ENCODE data around the gene TMEM41A. TPM values are rescaled to one million over a fixed set of nuclear protein-coding genes. Genes with fewer than 3 reads are reported as not detected.

The TMEM41A gene
- total and polyA plus RNA-seq, 7 donors, result 3.0 to 10.4 (median 9.1) TPM

- TF ChIP-seq, protein P1, sequence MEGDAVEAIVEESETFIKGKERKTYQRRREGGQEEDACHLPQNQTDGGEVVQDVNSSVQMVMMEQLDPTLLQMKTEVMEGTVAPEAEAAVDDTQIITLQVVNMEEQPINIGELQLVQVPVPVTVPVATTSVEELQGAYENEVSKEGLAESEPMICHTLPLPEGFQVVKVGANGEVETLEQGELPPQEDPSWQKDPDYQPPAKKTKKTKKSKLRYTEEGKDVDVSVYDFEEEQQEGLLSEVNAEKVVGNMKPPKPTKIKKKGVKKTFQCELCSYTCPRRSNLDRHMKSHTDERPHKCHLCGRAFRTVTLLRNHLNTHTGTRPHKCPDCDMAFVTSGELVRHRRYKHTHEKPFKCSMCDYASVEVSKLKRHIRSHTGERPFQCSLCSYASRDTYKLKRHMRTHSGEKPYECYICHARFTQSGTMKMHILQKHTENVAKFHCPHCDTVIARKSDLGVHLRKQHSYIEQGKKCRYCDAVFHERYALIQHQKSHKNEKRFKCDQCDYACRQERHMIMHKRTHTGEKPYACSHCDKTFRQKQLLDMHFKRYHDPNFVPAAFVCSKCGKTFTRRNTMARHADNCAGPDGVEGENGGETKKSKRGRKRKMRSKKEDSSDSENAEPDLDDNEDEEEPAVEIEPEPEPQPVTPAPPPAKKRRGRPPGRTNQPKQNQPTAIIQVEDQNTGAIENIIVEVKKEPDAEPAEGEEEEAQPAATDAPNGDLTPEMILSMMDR (IDR thresholded peaks at IDR 0.05), result no peak
- no peak for TF ChIP-seq POLR2AphosphoS5 (IDR thresholded peaks at IDR 0.05)
- TF ChIP-seq EP300 (IDR thresholded peaks at IDR 0.05), result no peak
- TF ChIP-seq POLR2A (IDR thresholded peaks at IDR 0.05), result no peak
- Histone ChIP-seq H3K9me3 (no peaks in the 10 kb centered on the region), H3K4me3 (no peak overlapping the region), H3K27ac (no peak overlapping the region), H3K27me3 (no peaks in the 10 kb centered on the region), H3K4me1 (peaks cover 0 to 4% (median 0%) of the 10 kb centered on the region in 4 donors), H3K36me3 (no peaks in the 10 kb centered on the region)
- 94% methylated on average over 4 of the region's 4 CpGs for WGBS, 2 donors
- DNase-seq, result no peak
- intact Hi-C loops (cut with DNase I), result no loop called here
Observed at GRCh38 chr3:185511711-185512110, 12.9 kb upstream of the TMEM41A start.

GRCh38 chr3:185508335-185508991 lies 9.6 kb upstream of the TMEM41A start:
- intact Hi-C loops (cut with DNase I), result no loop called here
- Histone ChIP-seq H3K27me3 (no peaks in the 10 kb centered on the region), H3K4me3 (no peak overlapping the region), H3K27ac (no peak overlapping the region), H3K36me3 (no peaks in the 10 kb centered on the region), H3K4me1 (peaks cover 0 to 4% (median 0%) of the 10 kb centered on the region in 4 donors), H3K9me3 (no peaks in the 10 kb centered on the region)
- TF ChIP-seq POLR2AphosphoS5 (IDR thresholded peaks at IDR 0.05) (no peak), POLR2A (IDR thresholded peaks at IDR 0.05) (no peak), EP300 (IDR thresholded peaks at IDR 0.05) (no peak)
- TF ChIP-seq, protein P1 (IDR thresholded peaks at IDR 0.05), result no peak
- DNase-seq, result no peak
- 88 to 90% methylated on average over 19 of the region's 19 CpGs for WGBS, 2 donors

DNA sequence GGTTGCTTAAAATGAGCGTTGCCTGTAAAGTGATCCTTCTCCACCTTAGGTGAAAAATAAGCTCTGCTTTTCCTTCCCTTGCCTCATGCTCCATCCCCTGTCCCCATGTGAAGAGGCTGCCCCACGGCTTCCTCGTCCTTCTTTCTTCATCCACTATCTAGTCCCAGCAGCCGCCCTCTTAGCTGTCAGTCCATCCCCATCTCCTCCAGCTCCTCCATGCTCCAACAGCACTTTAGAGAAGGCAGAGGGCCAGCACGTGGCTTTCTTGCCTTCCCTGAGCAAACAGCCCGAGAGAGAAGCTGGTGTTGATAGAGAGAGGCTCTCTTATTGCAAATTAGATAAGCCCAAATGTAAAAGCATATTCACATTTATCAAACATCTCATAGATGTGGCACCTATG lies 9.0 kb upstream of the TMEM41A start:
- Histone ChIP-seq H3K27me3 (no peaks in the 10 kb centered on the region), H3K9me3 (no peaks in the 10 kb centered on the region), H3K27ac (no peak overlapping the region), H3K4me1 (peaks cover 0 to 4% (median 0%) of the 10 kb centered on the region in 4 donors), H3K36me3 (no peaks in the 10 kb centered on the region), H3K4me3 (no peak overlapping the region)
- no peak for DNase-seq
- intact Hi-C loops (cut with DNase I), result no loop called here
- WGBS, 2 donors, result 72 to 81% methylated on average over 6 of the region's 6 CpGs
- no peak for TF ChIP-seq EP300 (IDR thresholded peaks at IDR 0.05)
- no peak for TF ChIP-seq POLR2A (IDR thresholded peaks at IDR 0.05)
- no peak for TF ChIP-seq POLR2AphosphoS5 (IDR thresholded peaks at IDR 0.05)
- TF ChIP-seq, protein P1 (IDR thresholded peaks at IDR 0.05), result no peak

DNA sequence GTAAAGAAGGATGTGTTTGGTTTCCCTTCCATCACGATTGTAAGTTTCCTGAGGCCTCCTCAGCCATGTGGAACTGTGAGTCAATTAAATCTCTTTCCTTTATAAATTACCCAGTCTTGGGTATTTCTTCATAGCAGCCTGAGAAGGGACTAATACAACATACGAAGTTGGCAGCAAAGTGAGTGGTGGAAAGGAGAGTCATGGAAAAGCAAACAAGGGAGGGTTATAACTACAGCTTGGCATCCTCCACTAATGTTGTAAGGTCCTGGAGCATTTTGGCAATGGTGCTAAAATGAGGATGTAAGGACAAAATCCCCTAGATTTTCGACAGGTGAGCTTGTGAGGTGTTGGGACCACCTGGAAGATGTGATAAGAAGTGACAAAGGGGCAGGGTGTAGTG lies 5.8 kb upstream of the TMEM41A start:
- DNase-seq, result no peak
- Histone ChIP-seq H3K9me3 (no peaks in the 10 kb centered on the region), H3K4me3 (no peak overlapping the region), H3K27ac (no peak overlapping the region), H3K36me3 (no peaks in the 10 kb centered on the region), H3K4me1 (no peaks in the 10 kb centered on the region), H3K27me3 (no peaks in the 10 kb centered on the region)
- WGBS, 2 donors, result 20 to 58% methylated on average over 3 of the region's 3 CpGs
- intact Hi-C loops (cut with DNase I), result no loop called here
- no peak for TF ChIP-seq EP300 (IDR thresholded peaks at IDR 0.05)
- TF ChIP-seq, protein P1 (IDR thresholded peaks at IDR 0.05), result no peak
- TF ChIP-seq POLR2AphosphoS5 (IDR thresholded peaks at IDR 0.05), result no peak
- no peak for TF ChIP-seq POLR2A (IDR thresholded peaks at IDR 0.05)

GRCh38 chr3:185503521-185503920 lies 4.7 kb upstream of the TMEM41A start:
- no peak overlapping the region for H3K27ac ChIP-seq
- intact Hi-C loops (cut with DNase I), result no loop called here
- WGBS, 2 donors, result 47 to 77% methylated on average over 1 of the region's 1 CpG

More at GRCh38 chr3:185503521-185503920, 4.7 kb upstream of the TMEM41A start:
- TF ChIP-seq EP300 (IDR thresholded peaks at IDR 0.05) (no peak), POLR2AphosphoS5 (IDR thresholded peaks at IDR 0.05) (no peak)
- no peaks in the 10 kb centered on the region for H3K27me3 ChIP-seq
- no peak for DNase-seq
- no peak overlapping the region for H3K4me3 ChIP-seq
- no peaks in the 10 kb centered on the region for H3K9me3 ChIP-seq
- H3K4me1 ChIP-seq, result peaks cover 0 to 5% (median 2%) of the 10 kb centered on the region in 4 donors
- no peaks in the 10 kb centered on the region for H3K36me3 ChIP-seq

All from sigmoid colon (tissue), 7 donors.